Colonic mucosa (tissue), 4 donors: Measurements from ENCODE around the gene BMAL1. TPM values are rescaled to one million over a fixed set of nuclear protein-coding genes. Genes with fewer than 3 reads are reported as not detected.

Experiments
- DNase-seq: peaks from one replicate; pipeline ENCODE4 v3.0.0-alpha.2; 2020
- H3K27ac ChIP-seq: fragments of 200-600 bp; one replicate; pipeline ENCODE4 v1.8.0; 2021
- H3K27me3 ChIP-seq: fragments of 200-600 bp; one replicate; pipeline ENCODE4 v1.8.0; 2021
- H3K36me3 ChIP-seq: fragments of 200-600 bp; one replicate; pipeline ENCODE4 v1.8.0; 2021
- H3K4me1 ChIP-seq: fragments of 200-600 bp; one replicate; pipeline ENCODE4 v1.8.0; 2021; ENCODE audit warnings: mild to moderate bottlenecking
- H3K4me3 ChIP-seq: fragments of 200-600 bp; one replicate; pipeline ENCODE4 v1.8.0; 2021
- H3K9ac ChIP-seq, 2 donors: one replicate each; pipeline ENCODE4 v1.7.0; 2013; ENCODE audit warnings: control low read depth in 2 of 2, low read depth in 2 of 2, low read length in 2 of 2
- H3K9me3 ChIP-seq: fragments of 200-600 bp; one replicate; pipeline ENCODE4 v1.8.0; 2021
- CTCF ChIP-seq: fragments of 200-600 bp; IDR thresholded peaks from one replicate; pipeline ENCODE4 v1.8.0; 2022; ENCODE audit warnings: antibody characterized with exemption, mild to moderate bottlenecking
- intact Hi-C: fragments of 100-400 bp; cut with DNase I; formaldehyde crosslinking; loops from one replicate; pipeline ENCODE4 v1.14.1; 2022
- total RNA-seq, 2 donors: library from RNA; stranded (reverse); fragmentation: NEBNext Ultra II Directional in 1 of 2; extraction: Animal tissue kit (Norgen Biotek cat#: 25700) in 1 of 2; gene quantifications; one replicate each; pipeline ENCODE4 v1.2.1, GENCODE V29; 2021
- donor health status: healthy.
- donor health status: DM: no; HTN: no; CAD: no.
- donor health status: DM: no; HTN: no; CAD: no.

The BMAL1 gene
- total RNA-seq, 2 donors from 2014 or later: 10.0 to 14.6 TPM

- no peaks in the 10 kb centered on the region for H3K4me1 ChIP-seq
- DNase-seq: no peak
- no peak overlapping the region for H3K4me3 ChIP-seq
- H3K27ac ChIP-seq: no peak overlapping the region
- no peak overlapping the region for H3K9ac ChIP-seq
- H3K9me3 ChIP-seq: no peaks in the 10 kb centered on the region
- no peak for TF ChIP-seq CTCF
- H3K36me3 ChIP-seq: no peaks in the 10 kb centered on the region
- intact Hi-C loops: no loop called here
- no peaks in the 10 kb centered on the region for H3K27me3 ChIP-seq
Measured at GRCh38 chr11:13324709-13325108, 47.1 kb downstream of the BMAL1 start.

GRCh38 chr11:13327421-13327820 is 49.8 kb downstream of the BMAL1 start:
- H3K9ac ChIP-seq: no peak overlapping the region
- TF ChIP-seq CTCF: no peak
- H3K36me3 ChIP-seq: no peaks in the 10 kb centered on the region
- no peaks in the 10 kb centered on the region for H3K27me3 ChIP-seq
- no peaks in the 10 kb centered on the region for H3K4me1 ChIP-seq
- intact Hi-C loops: no loop called here
- H3K9me3 ChIP-seq: no peaks in the 10 kb centered on the region
- no peak overlapping the region for H3K27ac ChIP-seq
- no peak overlapping the region for H3K4me3 ChIP-seq
- DNase-seq: no peak

GRCh38 chr11:13328286-13328685 is 50.7 kb downstream of the BMAL1 start:
- Histone ChIP-seq H3K27ac (no peak overlapping the region), H3K36me3 (no peaks in the 10 kb centered on the region), H3K4me3 (no peak overlapping the region), H3K4me1 (no peaks in the 10 kb centered on the region), H3K9me3 (no peaks in the 10 kb centered on the region), H3K9ac (no peak overlapping the region), H3K27me3 (no peaks in the 10 kb centered on the region)
- DNase-seq: no peak
- intact Hi-C loops: no loop called here
- no peak for TF ChIP-seq CTCF

- H3K27ac ChIP-seq: no peak overlapping the region
- intact Hi-C loops: no loop called here
- no peaks in the 10 kb centered on the region for H3K9me3 ChIP-seq
- H3K9ac ChIP-seq: no peak overlapping the region
- H3K4me3 ChIP-seq: no peak overlapping the region
- TF ChIP-seq CTCF: no peak
- no peaks in the 10 kb centered on the region for H3K36me3 ChIP-seq
- no peak for DNase-seq
- H3K4me1 ChIP-seq: peaks cover 7% of the 10 kb centered on the region
- no peaks in the 10 kb centered on the region for H3K27me3 ChIP-seq
Measured at GRCh38 chr11:13329670-13330356, 52.2 kb downstream of the BMAL1 start.

- peaks cover 7% of the 10 kb centered on the region for H3K4me1 ChIP-seq
- intact Hi-C loops: no loop called here
- H3K9ac ChIP-seq: no peak overlapping the region
- no peak overlapping the region for H3K27ac ChIP-seq
- H3K36me3 ChIP-seq: no peaks in the 10 kb centered on the region
- no peak overlapping the region for H3K4me3 ChIP-seq
- H3K9me3 ChIP-seq: no peaks in the 10 kb centered on the region
- DNase-seq: no peak
- H3K27me3 ChIP-seq: no peaks in the 10 kb centered on the region
- no peak for TF ChIP-seq CTCF
Measured at GRCh38 chr11:13332124-13332523, 54.5 kb downstream of the BMAL1 start.
